Measurements from ENCODE around the gene PHOSPHO1.

Gene PHOSPHO1

GRCh38 chr17:49224997-49225337 lies 5.6 kb downstream of the PHOSPHO1 start:
- H3K4me3 ChIP-seq (ENCODE audit: low read depth, low read length) = no peak overlapping the region
- no peak for DNase-seq (ENCODE audit: low read depth)
- no peak for TF ChIP-seq CTCF (conservative IDR thresholded peaks at IDR 0.05; ENCODE audit: low read depth, low read length)

GRCh38 chr17:49224198-49224996 lies 6.2 kb downstream of the PHOSPHO1 start:
- TF ChIP-seq CTCF (conservative IDR thresholded peaks at IDR 0.05; ENCODE audit: low read depth, low read length) = no peak
- H3K4me3 ChIP-seq (ENCODE audit: low read depth, low read length) = no peak overlapping the region
- no peak for DNase-seq (ENCODE audit: low read depth)

GRCh38 chr17:49223517-49224197 lies 6.9 kb downstream of the PHOSPHO1 start:
- no peak overlapping the region for H3K4me3 ChIP-seq (ENCODE audit: low read depth, low read length)
- peak; percentile 90 for TF ChIP-seq CTCF (conservative IDR thresholded peaks at IDR 0.05; ENCODE audit: low read depth, low read length)
- peak; percentile 45 for DNase-seq (ENCODE audit: low read depth)

- no peak overlapping the region for H3K4me3 ChIP-seq (ENCODE audit: low read depth, low read length)
- DNase-seq (ENCODE audit: low read depth) = no peak
- no peak for TF ChIP-seq CTCF (conservative IDR thresholded peaks at IDR 0.05; ENCODE audit: low read depth, low read length)
Observed at GRCh38 chr17:49223168-49223516, 7.4 kb downstream of the PHOSPHO1 start.

GRCh38 chr17:49219987-49220386 lies 10.6 kb downstream of the PHOSPHO1 start:
- no peak for TF ChIP-seq CTCF (conservative IDR thresholded peaks at IDR 0.05; ENCODE audit: low read depth, low read length)
- DNase-seq (ENCODE audit: low read depth) = no peak
- no peak overlapping the region for H3K4me3 ChIP-seq (ENCODE audit: low read depth, low read length)

GRCh38 chr17:49218941-49219913 lies 11.4 kb downstream of the PHOSPHO1 start:
- no peak overlapping the region for H3K4me3 ChIP-seq (ENCODE audit: low read depth, low read length)
- no peak for DNase-seq (ENCODE audit: low read depth)
- peak; percentile 43 for TF ChIP-seq CTCF (conservative IDR thresholded peaks at IDR 0.05; ENCODE audit: low read depth, low read length)

All from choroid plexus epithelial cell (primary cell).